AG09309 (cell line): ENCODE measurements around the gene BRK1.
"Not testable (repeated sequence)": the region's sequence is repeated elsewhere in the genome, so short reads cannot be mapped to it uniquely, and the experiment has no call there.

ENCODE experiments used
- DNase-seq: peaks from one replicate; pipeline ENCODE4 v3.0.0-alpha.2; 2010; ENCODE audit warnings: low read depth
- H3K4me3 ChIP-seq: 2 replicates; pipeline ENCODE4 v1.5.1; 2011; ENCODE audit warnings: mild to moderate bottlenecking, low read depth, low read length, moderate library complexity; ENCODE audit not compliant: control insufficient read depth
- CTCF ChIP-seq: IDR thresholded peaks from 2 replicates; pipeline ENCODE4 v1.5.1; 2011; ENCODE audit warnings: mild to moderate bottlenecking, low read depth, low read length, inconsistent platforms; ENCODE audit not compliant: insufficient read depth, control insufficient read depth; ENCODE audit errors: missing control alignments

Gene BRK1

GRCh38 chr3:10115326-10116137, at the start of gene BRK1:
BRK1 (plus strand) TSS chr3:10115675; CDS start chr3:10115702, 27 bp downstream.
- peak; percentile 85 for DNase-seq
- no peak for TF ChIP-seq CTCF
- peak within 1 kb of the TSS; percentile 95 for H3K4me3 ChIP-seq

GRCh38 chr3:10070077-10070476, 45.4 kb upstream of the BRK1 start:
- not testable (repeated sequence) for DNase-seq, H3K4me3 ChIP-seq

- H3K4me3 ChIP-seq = no peak overlapping the region
- DNase-seq = no peak
- no peak for TF ChIP-seq CTCF
Measured at GRCh38 chr3:10074666-10075065, 40.8 kb upstream of the BRK1 start.

GRCh38 chr3:10081871-10082270, 33.6 kb upstream of the BRK1 start:
- no peak overlapping the region for H3K4me3 ChIP-seq
- TF ChIP-seq CTCF = no peak
- DNase-seq = no peak

- H3K4me3 ChIP-seq = no peak overlapping the region
- TF ChIP-seq CTCF = no peak
- no peak for DNase-seq
Measured at GRCh38 chr3:10085738-10086137, 29.7 kb upstream of the BRK1 start.

GRCh38 chr3:10088256-10088655, 27.2 kb upstream of the BRK1 start:
- H3K4me3 ChIP-seq = no peak overlapping the region
- DNase-seq = no peak
- no peak for TF ChIP-seq CTCF

GRCh38 chr3:10090179-10090578, 25.3 kb upstream of the BRK1 start:
- H3K4me3 ChIP-seq = no peak overlapping the region
- DNase-seq = no peak
- TF ChIP-seq CTCF = no peak

- not testable (repeated sequence) for H3K4me3 ChIP-seq, DNase-seq
Measured at GRCh38 chr3:10090774-10091173, 24.7 kb upstream of the BRK1 start.

GRCh38 chr3:10091387-10091786, 24.1 kb upstream of the BRK1 start:
- not testable (repeated sequence) for H3K4me3 ChIP-seq, DNase-seq
